Measurements from ENCODE around the gene LAPTM5. TPM values are rescaled to one million over a fixed set of nuclear protein-coding genes. Genes with fewer than 3 reads are reported as not detected.

The LAPTM5 gene
- total RNA-seq, 1 experiment from 2014 or later = 0.15 TPM

DNA sequence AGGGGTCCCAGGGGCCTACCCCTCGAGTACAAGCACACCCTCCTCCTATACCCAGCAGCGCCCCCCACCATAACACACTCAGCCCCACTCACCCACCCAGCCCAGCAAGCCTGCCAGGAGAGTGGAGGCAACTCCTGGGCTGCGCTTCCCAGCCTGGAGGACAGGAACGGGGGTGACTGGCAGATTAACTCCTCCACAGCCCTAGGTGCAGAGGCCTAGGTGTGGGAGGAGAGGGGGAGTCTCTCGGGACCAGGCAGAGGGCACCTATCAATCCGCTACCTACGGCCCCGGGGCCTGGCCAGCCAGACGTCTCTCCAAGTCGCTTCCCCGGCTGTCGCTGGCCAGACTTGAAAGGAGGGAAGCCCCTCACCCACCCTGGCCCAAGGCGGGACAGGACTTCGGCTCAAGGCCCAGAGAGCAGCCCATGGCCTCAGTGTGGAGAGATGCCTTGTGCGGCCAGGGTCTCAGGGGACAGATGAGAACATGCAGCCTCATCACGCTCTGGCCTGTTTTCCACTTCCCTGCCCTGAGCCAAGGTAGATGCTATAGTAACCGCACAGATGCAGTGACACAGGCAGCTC is 59.1 kb downstream of the LAPTM5 start:
- H2BK12ac ChIP-seq (ENCODE audit: insufficient read length, low read depth, low read length) = no peak overlapping the region
- H3K4ac ChIP-seq (ENCODE audit: low read depth, low read length) = no peak overlapping the region
- no peaks in the 10 kb centered on the region for H3K79me2 ChIP-seq (ENCODE audit: insufficient read depth, low read length)
- H3K14ac ChIP-seq (ENCODE audit: insufficient read depth, low read length) = no peak overlapping the region
- H3K9ac ChIP-seq (ENCODE audit: extremely low read depth, insufficient read length, low read length) = no peak overlapping the region
- H3K27me3 ChIP-seq (ENCODE audit: insufficient read depth, low read length) = no peaks in the 10 kb centered on the region
- Mint-ChIP-seq H3K36me3 (ENCODE audit: insufficient read depth in 1 of 3, low read depth in 3 of 3) (no peaks in the 10 kb centered on the region), H3K9me3 (no peaks in the 10 kb centered on the region), H3K27ac (peak overlapping the region in 1 of 3 experiments; percentile 37; a peak in 1 of 7 replicates), H3K27me3 (ENCODE audit: low read depth) (peaks cover 3% of the 10 kb centered on the region; the same call in 1 of the 2 replicates), H3K4me3 (no peak overlapping the region), H3K4me1 (peaks cover 4 to 15% of the 10 kb centered on the region in 2 experiments; a peak in 3 of 4 replicates)
- no peak overlapping the region for H2AK5ac ChIP-seq (ENCODE audit: insufficient read length, low read length)
- H3T11ph ChIP-seq (ENCODE audit: low read length) = no peak overlapping the region
- no peaks in the 10 kb centered on the region for H3K79me1 ChIP-seq (ENCODE audit: insufficient read depth, low read depth, low read length, poor library complexity, severe bottlenecking)
- H2BK120ac ChIP-seq (ENCODE audit: low read depth, low read length, poor library complexity, severe bottlenecking) = no peak overlapping the region
- no peak overlapping the region for H3K4me2 ChIP-seq (ENCODE audit: insufficient read depth, insufficient read length, low read length)
- H3K4me1 ChIP-seq (ENCODE audit: insufficient read depth, low read length) = no peaks in the 10 kb centered on the region
- no peaks in the 10 kb centered on the region for H3K9me3 ChIP-seq (ENCODE audit: control insufficient read depth, low read depth, low read length)
- H4K5ac ChIP-seq (ENCODE audit: insufficient read length, low read depth, low read length) = no peak overlapping the region
- no peaks in the 10 kb centered on the region for H4K20me1 ChIP-seq (ENCODE audit: control insufficient read depth, insufficient read depth, insufficient read length)
- H2BK5ac ChIP-seq (ENCODE audit: insufficient read length, low read length) = no peak overlapping the region
- no peaks in the 10 kb centered on the region for H3K23me2 ChIP-seq (ENCODE audit: insufficient read length, low read depth, low read length, poor library complexity, severe bottlenecking)
- H2AFZ ChIP-seq (ENCODE audit: low read length) = no peak overlapping the region
- H3K56ac ChIP-seq (ENCODE audit: insufficient read length, low read depth, low read length) = no peak overlapping the region
- no CpG with 5 or more reads among the region's 17 CpGs for WGBS (ENCODE audit: extremely low coverage, insufficient read length, low lambda C conversion rate)
- H3K18ac ChIP-seq (ENCODE audit: insufficient read length, low read depth, low read length) = no peak overlapping the region
- no peak overlapping the region for H3K27ac ChIP-seq (ENCODE audit: insufficient read length, low read depth, low read length)
- H2BK15ac ChIP-seq (ENCODE audit: low read depth, low read length) = no peak overlapping the region
- no peak overlapping the region for H4K8ac ChIP-seq (replicated peaks; ENCODE audit: insufficient read length, low read depth, low read length)
- DNase-seq = no peak
- H4K91ac ChIP-seq (ENCODE audit: insufficient read length, low read depth, low read length) = no peak overlapping the region
- no peak overlapping the region for H3K23ac ChIP-seq (ENCODE audit: insufficient read length, low read depth, low read length)
- H2BK20ac ChIP-seq (ENCODE audit: low read depth, low read length, poor library complexity, severe bottlenecking) = no peak overlapping the region
- TF ChIP-seq, protein P1, sequence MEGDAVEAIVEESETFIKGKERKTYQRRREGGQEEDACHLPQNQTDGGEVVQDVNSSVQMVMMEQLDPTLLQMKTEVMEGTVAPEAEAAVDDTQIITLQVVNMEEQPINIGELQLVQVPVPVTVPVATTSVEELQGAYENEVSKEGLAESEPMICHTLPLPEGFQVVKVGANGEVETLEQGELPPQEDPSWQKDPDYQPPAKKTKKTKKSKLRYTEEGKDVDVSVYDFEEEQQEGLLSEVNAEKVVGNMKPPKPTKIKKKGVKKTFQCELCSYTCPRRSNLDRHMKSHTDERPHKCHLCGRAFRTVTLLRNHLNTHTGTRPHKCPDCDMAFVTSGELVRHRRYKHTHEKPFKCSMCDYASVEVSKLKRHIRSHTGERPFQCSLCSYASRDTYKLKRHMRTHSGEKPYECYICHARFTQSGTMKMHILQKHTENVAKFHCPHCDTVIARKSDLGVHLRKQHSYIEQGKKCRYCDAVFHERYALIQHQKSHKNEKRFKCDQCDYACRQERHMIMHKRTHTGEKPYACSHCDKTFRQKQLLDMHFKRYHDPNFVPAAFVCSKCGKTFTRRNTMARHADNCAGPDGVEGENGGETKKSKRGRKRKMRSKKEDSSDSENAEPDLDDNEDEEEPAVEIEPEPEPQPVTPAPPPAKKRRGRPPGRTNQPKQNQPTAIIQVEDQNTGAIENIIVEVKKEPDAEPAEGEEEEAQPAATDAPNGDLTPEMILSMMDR (conservative IDR thresholded peaks at IDR 0.05) = no peak
